ENCODE results near the gene MTF2. TPM values are rescaled to one million over a fixed set of nuclear protein-coding genes. Genes with fewer than 3 reads are reported as not detected.

Gene MTF2
- total and polyA plus RNA-seq, 9 of the 15 experiments (the other 6 are each of a cell fraction or from before 2014, with no cell fraction given) = 29.3 to 124 (median 57.7) TPM

DNA sequence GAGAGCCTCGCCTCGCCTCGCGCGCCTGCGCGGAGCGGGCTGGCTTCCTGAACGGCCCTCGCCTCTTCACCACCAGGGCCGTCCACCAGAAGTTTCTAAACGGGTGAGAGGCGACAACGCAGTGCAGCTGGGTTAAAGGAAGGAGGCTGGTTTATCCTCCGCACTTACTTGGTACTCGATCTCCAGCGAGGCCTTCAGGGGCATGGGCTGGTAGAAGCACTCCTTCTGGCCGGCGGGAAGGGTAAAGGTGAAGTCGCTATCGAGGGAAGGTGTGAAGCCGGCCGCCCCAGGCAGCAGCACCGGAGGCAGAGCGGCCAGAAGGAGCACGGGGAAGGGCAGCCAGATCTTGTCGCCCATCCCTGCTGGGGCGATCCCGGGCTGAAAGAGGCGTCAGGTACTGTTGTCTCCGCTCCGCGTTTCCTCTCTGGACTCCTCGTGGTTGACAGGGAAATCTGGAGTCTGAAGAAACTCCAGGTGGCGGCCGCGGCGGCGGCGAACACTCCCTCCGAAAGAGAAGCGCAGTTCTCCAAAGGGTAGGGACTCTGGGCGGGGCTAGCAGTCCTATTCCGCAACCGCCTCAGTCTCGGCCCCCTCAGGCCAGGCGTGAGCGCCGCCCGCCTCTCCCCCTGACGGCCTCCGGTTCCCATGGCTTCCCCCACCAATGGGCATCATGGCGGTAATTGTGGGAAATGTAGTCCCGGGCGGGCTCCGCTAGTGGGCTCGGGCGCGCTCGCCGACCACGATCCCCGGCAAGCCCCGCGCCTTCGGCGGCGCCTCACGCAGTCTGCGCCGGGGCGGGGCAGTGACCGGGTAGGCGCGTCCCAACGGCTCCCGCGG lies 101.0 kb downstream of the MTF2 start, which contains the start of gene TMED5 (continued):
- TF ChIP-seq, protein P1, sequence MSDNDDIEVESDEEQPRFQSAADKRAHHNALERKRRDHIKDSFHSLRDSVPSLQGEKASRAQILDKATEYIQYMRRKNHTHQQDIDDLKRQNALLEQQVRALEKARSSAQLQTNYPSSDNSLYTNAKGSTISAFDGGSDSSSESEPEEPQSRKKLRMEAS (CRISPR knock-in tag; IDR thresholded peaks at IDR 0.05) = peak; percentile 67
- TF ChIP-seq CHD1 (IDR thresholded peaks at IDR 0.05; ENCODE audit: low read length) = peak; percentile 84
- no peak for TF ChIP-seq ARHGAP35 (IDR thresholded peaks at IDR 0.05; ENCODE audit: partially characterized antibody)
- TF ChIP-seq SRSF3 (IDR thresholded peaks at IDR 0.05; ENCODE audit: insufficient read depth, low read length) = no peak
- no peak for TF ChIP-seq RAD51 (IDR thresholded peaks at IDR 0.05; ENCODE audit: borderline replicate concordance, low read depth)
- TF ChIP-seq ESRRB (CRISPR knock-in tag; IDR thresholded peaks at IDR 0.05; ENCODE audit: borderline replicate concordance) = no peak
- peak; percentile 82; the same call in 1 of the 2 replicates for TF ChIP-seq NKRF (IDR thresholded peaks at IDR 0.05; ENCODE audit: borderline replicate concordance)
- TF ChIP-seq MEF2D (tag; conservative IDR thresholded peaks at IDR 0.05; ENCODE audit: low read depth) = no peak
- TF ChIP-seq ZFP30 (CRISPR knock-in tag; IDR thresholded peaks at IDR 0.05; ENCODE audit: borderline replicate concordance) = no peak
- peak; percentile 80 for TF ChIP-seq ZBTB1 (CRISPR knock-in tag; IDR thresholded peaks at IDR 0.05; ENCODE audit: borderline replicate concordance, low read depth)
- TF ChIP-seq, protein P2, sequence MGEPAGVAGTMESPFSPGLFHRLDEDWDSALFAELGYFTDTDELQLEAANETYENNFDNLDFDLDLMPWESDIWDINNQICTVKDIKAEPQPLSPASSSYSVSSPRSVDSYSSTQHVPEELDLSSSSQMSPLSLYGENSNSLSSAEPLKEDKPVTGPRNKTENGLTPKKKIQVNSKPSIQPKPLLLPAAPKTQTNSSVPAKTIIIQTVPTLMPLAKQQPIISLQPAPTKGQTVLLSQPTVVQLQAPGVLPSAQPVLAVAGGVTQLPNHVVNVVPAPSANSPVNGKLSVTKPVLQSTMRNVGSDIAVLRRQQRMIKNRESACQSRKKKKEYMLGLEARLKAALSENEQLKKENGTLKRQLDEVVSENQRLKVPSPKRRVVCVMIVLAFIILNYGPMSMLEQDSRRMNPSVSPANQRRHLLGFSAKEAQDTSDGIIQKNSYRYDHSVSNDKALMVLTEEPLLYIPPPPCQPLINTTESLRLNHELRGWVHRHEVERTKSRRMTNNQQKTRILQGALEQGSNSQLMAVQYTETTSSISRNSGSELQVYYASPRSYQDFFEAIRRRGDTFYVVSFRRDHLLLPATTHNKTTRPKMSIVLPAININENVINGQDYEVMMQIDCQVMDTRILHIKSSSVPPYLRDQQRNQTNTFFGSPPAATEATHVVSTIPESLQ (CRISPR knock-in tag; IDR thresholded peaks at IDR 0.05) = peak; percentile 96
- TF ChIP-seq ZC3H4 (CRISPR knock-in tag; IDR thresholded peaks at IDR 0.05; ENCODE audit: borderline replicate concordance) = no peak
- TF ChIP-seq STAG1 (CRISPR knock-in tag; IDR thresholded peaks at IDR 0.05; ENCODE audit: borderline replicate concordance) = no peak
- TF ChIP-seq, protein P3, sequence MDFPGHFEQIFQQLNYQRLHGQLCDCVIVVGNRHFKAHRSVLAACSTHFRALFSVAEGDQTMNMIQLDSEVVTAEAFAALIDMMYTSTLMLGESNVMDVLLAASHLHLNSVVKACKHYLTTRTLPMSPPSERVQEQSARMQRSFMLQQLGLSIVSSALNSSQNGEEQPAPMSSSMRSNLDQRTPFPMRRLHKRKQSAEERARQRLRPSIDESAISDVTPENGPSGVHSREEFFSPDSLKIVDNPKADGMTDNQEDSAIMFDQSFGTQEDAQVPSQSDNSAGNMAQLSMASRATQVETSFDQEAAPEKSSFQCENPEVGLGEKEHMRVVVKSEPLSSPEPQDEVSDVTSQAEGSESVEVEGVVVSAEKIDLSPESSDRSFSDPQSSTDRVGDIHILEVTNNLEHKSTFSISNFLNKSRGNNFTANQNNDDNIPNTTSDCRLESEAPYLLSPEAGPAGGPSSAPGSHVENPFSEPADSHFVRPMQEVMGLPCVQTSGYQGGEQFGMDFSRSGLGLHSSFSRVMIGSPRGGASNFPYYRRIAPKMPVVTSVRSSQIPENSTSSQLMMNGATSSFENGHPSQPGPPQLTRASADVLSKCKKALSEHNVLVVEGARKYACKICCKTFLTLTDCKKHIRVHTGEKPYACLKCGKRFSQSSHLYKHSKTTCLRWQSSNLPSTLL (IDR thresholded peaks at IDR 0.05) = no peak
- TF ChIP-seq ELF2 (CRISPR knock-in tag; IDR thresholded peaks at IDR 0.05) = peak; percentile 27; the same call in 1 of the 2 replicates
- TF ChIP-seq NFE2L1 (tag; IDR thresholded peaks at IDR 0.05; ENCODE audit: borderline replicate concordance, low read depth) = no peak
- TF ChIP-seq ZNF561 (CRISPR knock-in tag; conservative IDR thresholded peaks at IDR 0.05) = no peak
- no peak for TF ChIP-seq FOXA3 (CRISPR knock-in tag; conservative IDR thresholded peaks at IDR 0.05 in 1 of 2, IDR thresholded peaks at IDR 0.05 in 1 of 2)
- no peak for TF ChIP-seq POLR3A (IDR thresholded peaks at IDR 0.05; ENCODE audit: borderline replicate concordance, extremely low read depth, insufficient read depth, insufficient read length)
- no peak for TF ChIP-seq RBM39 (optimal IDR thresholded peaks at IDR 0.05; ENCODE audit: low read depth, low read length)
- TF ChIP-seq ARID2 (IDR thresholded peaks at IDR 0.05) = no peak

Data from K562 (cell line).